ENCODE data around the gene AK9. TPM values are rescaled to one million over a fixed set of nuclear protein-coding genes. Genes with fewer than 3 reads are reported as not detected.

The AK9 gene
- total and polyA plus RNA-seq, 9 of the 15 experiments (the other 6 are each of a cell fraction or from before 2014, with no cell fraction given) = 0.59 to 1.9 (median 1.2) TPM

DNA sequence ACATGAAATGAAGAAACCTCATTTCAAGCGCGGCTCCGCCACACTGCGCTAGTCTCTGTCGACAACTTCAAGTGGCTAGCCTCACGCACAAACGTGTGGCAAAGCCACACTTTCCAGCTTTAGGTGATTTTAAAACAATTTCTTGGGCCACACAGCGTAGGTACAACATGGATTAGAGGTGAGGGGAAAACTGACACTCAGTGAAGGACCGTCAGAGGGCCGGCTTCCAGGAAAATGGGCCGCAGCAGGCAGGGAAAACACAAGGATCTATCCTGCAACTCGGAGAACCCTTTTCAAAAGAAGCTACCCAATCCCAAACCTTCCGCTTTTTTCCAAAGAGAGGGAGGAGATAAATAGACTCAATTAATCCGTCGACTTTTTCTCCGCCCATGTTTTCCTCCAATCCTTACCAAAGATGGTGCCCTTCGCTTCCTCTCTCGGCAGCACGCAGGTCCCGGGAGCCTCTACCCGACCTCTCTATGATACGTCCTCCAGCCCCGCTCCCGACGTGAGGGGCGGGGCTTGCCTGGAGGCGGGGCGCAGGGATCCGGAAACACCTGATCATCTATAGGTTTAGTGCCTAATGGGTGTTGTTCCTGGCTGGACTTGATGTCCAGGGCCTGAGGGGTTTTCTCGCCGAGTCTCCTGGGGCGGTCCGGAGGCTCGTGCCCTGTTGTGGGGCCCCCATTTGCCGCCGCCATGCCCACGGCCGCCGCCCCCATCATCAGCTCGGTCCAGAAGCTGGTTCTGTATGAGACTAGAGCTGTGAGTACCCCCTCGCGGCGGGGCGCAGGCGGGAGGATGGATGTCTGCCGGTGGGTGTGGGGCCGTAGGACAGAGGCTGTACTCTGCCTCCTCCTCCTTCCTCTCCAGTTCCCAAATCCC lies at the start of gene AK9, which contains the start of gene FIG4 (continued):
- TF ChIP-seq CEBPZ (IDR thresholded peaks at IDR 0.05; ENCODE audit: borderline replicate concordance, low read depth, low read length) (no peak), HNRNPLL (IDR thresholded peaks at IDR 0.05; ENCODE audit: low read depth, low read length, poor library complexity, severe bottlenecking) (peak; percentile 75), PML (IDR thresholded peaks at IDR 0.05; ENCODE audit: low read length) (no peak), CHD7 (IDR thresholded peaks at IDR 0.05; ENCODE audit: low read depth, low read length) (no peak), KDM5B (IDR thresholded peaks at IDR 0.05; ENCODE audit: insufficient replicate concordance, low read depth, low read length) (peak; percentile 40), POLR2B (IDR thresholded peaks at IDR 0.05; ENCODE audit: low read depth, partially characterized antibody) (no peak), MCM5 (IDR thresholded peaks at IDR 0.05; ENCODE audit: low read depth) (no peak), HDAC8 (tag; IDR thresholded peaks at IDR 0.05) (no peak), L3MBTL2 (IDR thresholded peaks at IDR 0.05) (peak; percentile 41; the same call in 1 of the 2 replicates)
- TF ChIP-seq, protein P1, sequence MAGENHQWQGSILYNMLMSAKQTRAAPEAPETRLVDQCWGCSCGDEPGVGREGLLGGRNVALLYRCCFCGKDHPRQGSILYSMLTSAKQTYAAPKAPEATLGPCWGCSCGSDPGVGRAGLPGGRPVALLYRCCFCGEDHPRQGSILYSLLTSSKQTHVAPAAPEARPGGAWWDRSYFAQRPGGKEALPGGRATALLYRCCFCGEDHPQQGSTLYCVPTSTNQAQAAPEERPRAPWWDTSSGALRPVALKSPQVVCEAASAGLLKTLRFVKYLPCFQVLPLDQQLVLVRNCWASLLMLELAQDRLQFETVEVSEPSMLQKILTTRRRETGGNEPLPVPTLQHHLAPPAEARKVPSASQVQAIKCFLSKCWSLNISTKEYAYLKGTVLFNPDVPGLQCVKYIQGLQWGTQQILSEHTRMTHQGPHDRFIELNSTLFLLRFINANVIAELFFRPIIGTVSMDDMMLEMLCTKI (IDR thresholded peaks at IDR 0.05; ENCODE audit: partially characterized antibody) = no peak

All from K562 (cell line).